K562 (cell line): ENCODE results near the gene NUP205. TPM values are rescaled to one million over a fixed set of nuclear protein-coding genes. Genes with fewer than 3 reads are reported as not detected.

Experiments
- ATAC-seq: fragments of 200-7000 bp; cut with Tn5 transposase; 3 replicates; pipeline ENCODE4 v1.9.1; 2020; ENCODE audit warnings: moderate library complexity
- BruUV-seq: library from RNA; stranded (reverse); fragments of 400-500 nt; replicated peaks from 2 replicates; lab custom pipeline; 2021; lab: Mats Ljungman, UMichigan
- CTCF ChIA-PET: fragments of 300-600 bp; formaldehyde crosslinking; extraction: SDS; loops from one replicate; lab custom pipeline; 2021; ENCODE audit warnings: low intra/inter-chr PET ratio; lab: Yijun Ruan, JAX
- POLR2A ChIA-PET: fragments of 300-600, 350-650 bp; sonication (Branson Sonifier 250); formaldehyde crosslinking; extraction: SDS; loops from one replicate; lab custom pipeline; 2021; ENCODE audit warnings: antibody characterized with exemption, inconsistent platforms; lab: Yijun Ruan, JAX
- DNase-seq, 4 experiments: peaks; one replicate each; pipeline versions ENCODE4 v3.0.0 to v3.0.0-alpha.2; 2011 to 2018; ENCODE audit warnings: low spot score in 3 of 4, mixed read lengths in 3 of 4; ENCODE audit errors: extremely low read depth in 1 of 4
- FAIRE-seq: peaks from 2 replicates; lab custom pipeline; 2011; peaks lifted over from hg19 to GRCh38; lab: Jason Lieb, UNC
- H2AFZ ChIP-seq: 2 replicates; pipeline ENCODE4 v1.6.0; 2011; ENCODE audit warnings: low read depth, low read length, control low read depth, inconsistent platforms
- H3K27ac ChIP-seq: fragments of 200-600 bp; 3 replicates; pipeline ENCODE4 v1.8.0; 2011; ENCODE audit warnings: low read depth, mild to moderate bottlenecking, control low read depth, inconsistent platforms, low read length, moderate library complexity, mixed read lengths; ENCODE audit errors: extremely low read depth
- H3K27me3 ChIP-seq, 2 experiments: fragments of 300-600 bp in 1 of 2; 2 replicates in 1 of 2; 3 replicates in 1 of 2; pipeline versions ENCODE4 v1.6.0 to v1.8.0; 2011; ENCODE audit warnings: inconsistent platforms in 2 of 2, low read length in 2 of 2, mild to moderate bottlenecking in 1 of 2, mixed read lengths in 1 of 2, moderate library complexity in 1 of 2; ENCODE audit not compliant: control insufficient read depth in 2 of 2, insufficient read depth in 2 of 2
- H3K36me3 ChIP-seq: fragments of 300-600 bp; 3 replicates; pipeline ENCODE4 v1.8.0; 2011; ENCODE audit warnings: mild to moderate bottlenecking, low read length, inconsistent platforms; ENCODE audit not compliant: control insufficient read depth, insufficient read depth
- H3K4me1 ChIP-seq, 2 experiments: fragments of 200-600 bp in 1 of 2; replicated peaks in 1 of 2; 2 replicates in 1 of 2; 3 replicates in 1 of 2; pipeline versions ENCODE4 v1.5.1 to v1.8.0; 2011; ENCODE audit warnings: inconsistent platforms in 2 of 2, low read length in 2 of 2, mild to moderate bottlenecking in 1 of 2, mixed read lengths in 1 of 2, moderate library complexity in 1 of 2; ENCODE audit not compliant: control insufficient read depth in 2 of 2, insufficient read depth in 2 of 2
- H3K4me2 ChIP-seq: 2 replicates; pipeline ENCODE4 v1.6.1; 2011; ENCODE audit warnings: low read length, control low read depth, inconsistent platforms, mixed read lengths; ENCODE audit not compliant: insufficient read depth
- H3K4me3 ChIP-seq: fragments of 200-600 bp; sonication (generic), shearing (Covaris generic); 2 replicates; pipeline ENCODE4 v1.5.1; 2016; ENCODE audit warnings: control low read depth, inconsistent platforms
- H3K79me2 ChIP-seq: fragments of 200-600 bp; 3 replicates; pipeline ENCODE4 v1.8.0; 2011; ENCODE audit warnings: low read length, inconsistent platforms; ENCODE audit not compliant: control insufficient read depth, insufficient read depth
- H3K9ac ChIP-seq, 2 experiments: 2 replicates each; pipeline versions ENCODE4 v1.6.0 to v1.6.1; 2011; ENCODE audit warnings: low read depth in 2 of 2, low read length in 2 of 2, control low read depth in 1 of 2, inconsistent platforms in 1 of 2, mild to moderate bottlenecking in 1 of 2, mixed read lengths in 1 of 2; ENCODE audit not compliant: insufficient read depth in 1 of 2
- H3K9me1 ChIP-seq: one replicate; pipeline ENCODE4 v1.6.0; 2011; ENCODE audit warnings: inconsistent platforms, mild to moderate bottlenecking, low read length, moderate library complexity; ENCODE audit not compliant: control insufficient read depth, insufficient read depth
- H3K9me3 ChIP-seq: replicated peaks from 2 replicates; pipeline ENCODE4 v1.5.1; 2011; ENCODE audit warnings: low read depth, low read length, inconsistent platforms; ENCODE audit not compliant: control insufficient read depth, insufficient read depth
- H4K20me1 ChIP-seq: replicated peaks from 2 replicates; pipeline ENCODE4 v1.6.1; 2011; ENCODE audit warnings: low read length, inconsistent platforms, mixed read lengths; ENCODE audit not compliant: control insufficient read depth, insufficient read depth
- ARID1B ChIP-seq: fragments of 450-650 bp; IDR thresholded peaks from 2 replicates; pipeline ENCODE4 v1.6.1; 2016; ENCODE audit warnings: antibody characterized with exemption, mild to moderate bottlenecking, inconsistent platforms
- BHLHE40 ChIP-seq: IDR thresholded peaks from 2 replicates; pipeline ENCODE4 v1.6.1; 2011; ENCODE audit warnings: low read length, improper control_type of control experiment
- CBFA2T3 ChIP-seq: fragments of 450-650 bp; IDR thresholded peaks from 2 replicates; pipeline ENCODE4 v1.6.1; 2017
- COPS2 ChIP-seq: fragments of 450-650 bp; conservative IDR thresholded peaks from 2 replicates; pipeline ENCODE4 v1.6.1; 2016; ENCODE audit warnings: mild to moderate bottlenecking, moderate library complexity
- ELK1 ChIP-seq: sonication (generic); formaldehyde crosslinking; IDR thresholded peaks from 2 replicates; pipeline ENCODE4 v1.8.1; 2022; ENCODE audit warnings: missing genetic modification reagents
- HNRNPL ChIP-seq: fragments of 200-400 bp; formaldehyde crosslinking; IDR thresholded peaks from 2 replicates; pipeline ENCODE4 v1.6.1; 2017; ENCODE audit warnings: low read depth, mild to moderate bottlenecking, low read length
- ILF3 ChIP-seq: fragments of 450-650 bp; IDR thresholded peaks from 2 replicates; pipeline ENCODE4 v1.6.1; 2018; ENCODE audit warnings: antibody characterized with exemption, mild to moderate bottlenecking, moderate library complexity, borderline replicate concordance
- LEF1 ChIP-seq: fragments of 450-650 bp; IDR thresholded peaks from 2 replicates; pipeline ENCODE4 v1.6.1; 2016; ENCODE audit warnings: mild to moderate bottlenecking
- MAX ChIP-seq: sonication (generic); formaldehyde crosslinking; IDR thresholded peaks from 2 replicates; pipeline ENCODE4 v1.9.0; 2022; ENCODE audit warnings: mild to moderate bottlenecking, missing genetic modification reagents
- NRF1 ChIP-seq, 2 experiments: fragments of 450-650 bp; IDR thresholded peaks in 1 of 2; conservative IDR thresholded peaks in 1 of 2; 2 replicates each; pipeline ENCODE4 v1.6.1; 2014; ENCODE audit warnings: mild to moderate bottlenecking in 2 of 2
- POLR2AphosphoS5 ChIP-seq: IDR thresholded peaks from 2 replicates; pipeline ENCODE4 v1.6.1; 2011; ENCODE audit warnings: mild to moderate bottlenecking, low read depth, low read length, moderate library complexity; ENCODE audit not compliant: control insufficient read depth, insufficient read depth
- POLR2G ChIP-seq: fragments of 200-400 bp; formaldehyde crosslinking; IDR thresholded peaks from 2 replicates; pipeline ENCODE4 v1.6.1; 2017; ENCODE audit warnings: low read depth, mild to moderate bottlenecking, antibody characterized with exemption, low read length, moderate library complexity
- XRCC5 ChIP-seq: fragments of 200-400 bp; formaldehyde crosslinking; IDR thresholded peaks from 2 replicates; pipeline ENCODE4 v1.6.1; 2017; ENCODE audit warnings: low read depth, mild to moderate bottlenecking, low read length
- ZHX1 ChIP-seq: fragments of 150-350 bp; conservative IDR thresholded peaks from 2 replicates; pipeline ENCODE4 v1.6.1; 2014; ENCODE audit warnings: low read length
- WGBS: fragments of 100-300 bp; shearing (Covaris generic); methylation state at CpG from one replicate; pipeline ENCODE4 v1.1.6; 2016; ENCODE audit warnings: low coverage, mixed read lengths; ENCODE audit not compliant: insufficient coverage; ENCODE audit errors: missing lambda C conversion rate; 5-methylcytosine and 5-hydroxymethylcytosine counted together
- in situ Hi-C: fragments of 300-500 bp; cut with MboI; formaldehyde crosslinking; loops from 4 replicates; pipeline ENCODE4 v1.15.0; 2018; ENCODE audit warnings: inconsistent platforms, mixed read lengths
- intact Hi-C: fragments of 100-400 bp; cut with micrococcal nuclease; formaldehyde crosslinking; loops from 2 replicates; pipeline ENCODE4 v1.14.2; 2022
- polyA plus RNA-seq, 8 experiments: library from polyadenylated mRNA; depleted of rRNA in 4 of 8; stranded (reverse) in 5 of 8; unstranded in 3 of 8; fragments of >200 nt; fragmentation: Nextera tagmentation in 2 of 8; fragmentation: Illumina TruSeq in 1 of 8; extraction: Ambion mirVana in 2 of 8; extraction: Trizol in 1 of 8; gene quantifications; 2 replicates each; pipeline versions ENCODE4 v1.2.1 to v1.2.3, GENCODE V29; 2011 to 2014; ENCODE audit warnings: inconsistent platforms in 1 of 8, missing spikeins in 1 of 8
- total RNA-seq, 7 experiments: library from RNA; depleted of rRNA in 6 of 7; stranded (reverse); fragments of >200 nt in 6 of 7; fragmentation: Illumina TruSeq in 2 of 7; extraction: Trizol in 2 of 7; gene quantifications; 2 replicates each; pipeline versions ENCODE4 v1.2.1 to v1.2.3, GENCODE V29; 2011 to 2021; ENCODE audit warnings: low replicate concordance in 1 of 7

The NUP205 gene
- total and polyA plus RNA-seq, 9 of the 15 experiments (the other 6 are each of a cell fraction or from before 2014, with no cell fraction given) = 101 to 282 (median 193) TPM

GRCh38 chr7:135650831-135651573, 93.3 kb downstream of the NUP205 start:
- H3K4me1 ChIP-seq = peaks cover 12 to 14% of the 10 kb centered on the region in 2 experiments; a peak in 4 of 5 replicates
- intact Hi-C loops = loop anchor here (1.0 kb wide), 1 partner anchor 370 kb away; no protein-coding TSS in a partner anchor
- H3K79me2 ChIP-seq = no peaks in the 10 kb centered on the region
- peak; percentile 90 for FAIRE-seq
- H3K27me3 ChIP-seq = no peaks in the 10 kb centered on the region
- H3K4me2 ChIP-seq = peak overlapping the region; percentile 43
- TSS peak; percentile 25 for BruUV-seq
- H2AFZ ChIP-seq = peak overlapping the region; percentile 5; the same call in 1 of the 2 replicates
- peak; percentile 89 for ATAC-seq
- 15% methylated on average over 15 of the region's 15 CpGs for WGBS
- in situ Hi-C loops = no loop called here
- CTCF ChIA-PET = interaction anchor here (0.7 kb wide), 1 partner anchor 374 kb away, joined by 3 read pairs; no protein-coding TSS in a partner anchor
- POLR2A ChIA-PET = interaction anchor here (2.8 kb wide), 1 partner anchor 11 kb away, joined by 10 read pairs; the partner anchor contains the start of gene STMP1
- peaks cover 39% of the 10 kb centered on the region for H3K36me3 ChIP-seq
- H3K9me3 ChIP-seq = no peaks in the 10 kb centered on the region
- peaks cover 6% of the 10 kb centered on the region; the same call in 1 of the 2 replicates for H4K20me1 ChIP-seq
- no peak overlapping the region for H3K4me3 ChIP-seq
- peak in 2 of 4 experiments; percentile 70 to 83 for DNase-seq
- H3K27ac ChIP-seq = peak overlapping the region; percentile 38; the same call in 2 of the 3 replicates
- no peaks in the 10 kb centered on the region for H3K9me1 ChIP-seq
- peak overlapping the region in 1 of 2 experiments; percentile 57; a peak in 1 of 4 replicates for H3K9ac ChIP-seq
- no peak for TF ChIP-seq HNRNPL
- TF ChIP-seq ILF3 = no peak
- peak; percentile 63 for TF ChIP-seq ARID1B
- TF ChIP-seq XRCC5 = no peak
- TF ChIP-seq LEF1 = peak; percentile 100
- no peak for TF ChIP-seq COPS2
- no peak for TF ChIP-seq ELK1 (CRISPR knock-in tag)
- TF ChIP-seq NRF1 (conservative IDR thresholded peaks at IDR 0.05 in 1 of 2, IDR thresholded peaks at IDR 0.05 in 1 of 2) = peak in 1 of 2 experiments; percentile 26; a peak in 3 of 4 replicates
- TF ChIP-seq BHLHE40 = peak; percentile 57; the same call in 1 of the 2 replicates
- peak; percentile 50; the same call in 1 of the 2 replicates for TF ChIP-seq MAX (CRISPR knock-in tag)
- peak; percentile 46; the same call in 1 of the 2 replicates for TF ChIP-seq CBFA2T3
- peak; percentile 50; the same call in 1 of the 2 replicates for TF ChIP-seq POLR2AphosphoS5
- TF ChIP-seq POLR2G = no peak
- TF ChIP-seq ZHX1 = no peak
